B cell (primary cell): ENCODE data around the gene ERLIN1. TPM values are rescaled to one million over a fixed set of nuclear protein-coding genes. Genes with fewer than 3 reads are reported as not detected.

Source experiments
- ATAC-seq: fragments of 200-7000 bp; cut with Tn5 transposase; one replicate; pipeline ENCODE4 v1.10.0; 2021; ENCODE audit warnings: low read depth, mild to moderate bottlenecking, moderate number of reproducible peaks, moderate library complexity
- CTCF ChIA-PET: fragments of 350-600 bp; sonication (Branson Sonifier 250); formaldehyde crosslinking; loops from one replicate; lab custom pipeline; 2021; ENCODE audit warnings: antibody characterized with exemption, inconsistent platforms; lab: Charles Lee
- POLR2A ChIA-PET: fragments of 350-600 bp; sonication (Branson Sonifier 250); formaldehyde crosslinking; loops from one replicate; lab custom pipeline; 2021; ENCODE audit warnings: antibody characterized with exemption; lab: Charles Lee
- DNase-seq: peaks from one replicate; pipeline ENCODE4 v3.0.0; 2013
- H2AFZ ChIP-seq: 2 replicates; pipeline ENCODE4 v1.6.1; 2012; ENCODE audit warnings: mild to moderate bottlenecking, low read depth, low read length; ENCODE audit not compliant: insufficient read depth, poor library complexity, severe bottlenecking
- H3K27ac ChIP-seq, 2 donors: 1 replicate in 1 of 2; 2 replicates in 1 of 2; pipeline ENCODE4 v1.5.1; 2012 to 2013; ENCODE audit warnings: low read length in 2 of 2, mild to moderate bottlenecking in 2 of 2, moderate library complexity in 1 of 2
- H3K27me3 ChIP-seq, 4 experiments: fragments of 200-600 bp in 1 of 4; sonication (generic) in 1 of 4; replicated peaks in 1 of 4; 1 replicate in 2 of 4; 2 replicates in 2 of 4; pipeline versions ENCODE4 v1.6.1 to v1.7.0; 2013 to 2016; ENCODE audit warnings: low read length in 3 of 4, mild to moderate bottlenecking in 2 of 4, mixed read lengths in 1 of 4, moderate library complexity in 1 of 4; ENCODE audit not compliant: insufficient read depth in 4 of 4, control insufficient read depth in 3 of 4; ENCODE audit errors: control extremely low read depth in 1 of 4
- H3K36me3 ChIP-seq, 2 experiments: replicated peaks in 1 of 2; 1 replicate in 1 of 2; 2 replicates in 1 of 2; pipeline versions ENCODE4 v1.6.1 to v1.7.1; 2013; ENCODE audit warnings: low read length in 1 of 2; ENCODE audit not compliant: insufficient read depth in 2 of 2, control insufficient read depth in 1 of 2; ENCODE audit errors: control extremely low read depth in 1 of 2, extremely low read depth in 1 of 2
- H3K4me1 ChIP-seq, 2 donors: fragments of 200-600 bp in 1 of 2; sonication (generic) in 1 of 2; 1 replicate in 1 of 2; 2 replicates in 1 of 2; pipeline versions ENCODE4 v1.5.1 to v1.6.1; 2013 to 2017; ENCODE audit warnings: low read length in 2 of 2; ENCODE audit not compliant: control insufficient read depth in 2 of 2, insufficient read depth in 2 of 2
- H3K4me2 ChIP-seq: replicated peaks from 2 replicates; pipeline ENCODE3; 2012; ENCODE audit warnings: mild to moderate bottlenecking, low read depth, low read length; ENCODE audit not compliant: poor library complexity, severe bottlenecking
- H3K4me3 ChIP-seq, 5 experiments: fragments of 200-600 bp in 1 of 5; sonication (generic) in 1 of 5; 1 replicate in 3 of 5; 2 replicates in 2 of 5; pipeline versions ENCODE4 v1.5.1 to v1.7.0; 2011 to 2016; ENCODE audit warnings: low read length in 4 of 5, mild to moderate bottlenecking in 4 of 5, low read depth in 2 of 5, control low read depth in 1 of 5, moderate library complexity in 1 of 5; ENCODE audit not compliant: insufficient read depth in 1 of 5; ENCODE audit errors: control extremely low read depth in 1 of 5, extremely low read depth in 1 of 5
- H3K79me2 ChIP-seq: fragments of 200-600 bp; sonication (generic); one replicate; pipeline ENCODE4 v1.6.0; 2016; ENCODE audit warnings: low read length; ENCODE audit not compliant: control insufficient read depth, insufficient read depth
- H3K9ac ChIP-seq: fragments of 200-600 bp; sonication (generic); 2 replicates; pipeline ENCODE4 v1.6.1; 2017; ENCODE audit warnings: mild to moderate bottlenecking, low read length, moderate library complexity
- H3K9me3 ChIP-seq, 3 donors: one replicate each; pipeline versions ENCODE4 v1.6.1 to v1.7.1; 2013; ENCODE audit warnings: low read length in 2 of 3; ENCODE audit not compliant: control insufficient read depth in 2 of 3, insufficient read depth in 1 of 3; ENCODE audit errors: control extremely low read depth in 1 of 3
- H4K20me1 ChIP-seq: 2 replicates; pipeline ENCODE4 v1.6.0; 2012; ENCODE audit warnings: mild to moderate bottlenecking, low read length; ENCODE audit not compliant: insufficient read depth, control insufficient read depth, poor library complexity, severe bottlenecking
- H3K27ac Mint-ChIP-seq: one replicate; pipeline ENCODE4 v1.8.0; 2021; ENCODE audit warnings: mixed read lengths
- H3K27me3 Mint-ChIP-seq: one replicate; pipeline ENCODE4 v1.8.0; 2021; ENCODE audit warnings: mixed read lengths
- H3K4me1 Mint-ChIP-seq: one replicate; pipeline ENCODE4 v1.8.0; 2021; ENCODE audit warnings: mixed read lengths
- H3K4me3 Mint-ChIP-seq: one replicate; pipeline ENCODE4 v1.8.0; 2021; ENCODE audit warnings: mixed read lengths
- H3K9me3 Mint-ChIP-seq: one replicate; pipeline ENCODE4 v1.8.0; 2022; ENCODE audit warnings: mixed read lengths; ENCODE audit not compliant: insufficient read depth
- CTCF ChIP-seq: fragments of 200-600 bp; IDR thresholded peaks from one replicate; pipeline ENCODE4 v1.8.0; 2022; ENCODE audit warnings: antibody characterized with exemption, mild to moderate bottlenecking
- EZH2 ChIP-seq: IDR thresholded peaks from 2 replicates; pipeline ENCODE4 v1.6.1; 2012; ENCODE audit warnings: borderline replicate concordance, low read depth, mild to moderate bottlenecking, moderate library complexity, low read length; ENCODE audit not compliant: insufficient read depth, poor library complexity, severe bottlenecking
- WGBS: methylation state at CpG from one replicate; pipeline ENCODE4 v1.1.5; 2013; ENCODE audit warnings: missing lambda C conversion rate; ENCODE audit not compliant: insufficient coverage; 5-methylcytosine and 5-hydroxymethylcytosine counted together
- intact Hi-C: fragments of 100-400 bp; cut with micrococcal nuclease; formaldehyde crosslinking; loops from one replicate; pipeline ENCODE4 v1.10.0; 2022
- polyA plus RNA-seq: library from polyadenylated mRNA; depleted of rRNA; stranded (reverse); fragments of >200 nt; gene quantifications from 2 replicates; pipeline ENCODE4 v1.2.3, GENCODE V29; 2012
- total RNA-seq, 2 donors: library from RNA; stranded (reverse); fragments of 120-200 nt in 1 of 2; gene quantifications; 1 replicate in 1 of 2; 2 replicates in 1 of 2; pipeline versions ENCODE4 v1.2.3 to v1.2.4, GENCODE V29; 2013 to 2022

ERLIN1 gene
- total and polyA plus RNA-seq, 2 donors (not counting 1 experiment from before 2014, with no cell fraction given) = 4.3 to 9.0 TPM

GRCh38 chr10:100204370-100204769 is 18.5 kb upstream of the ERLIN1 start:
- no CpG with 5 or more reads among the region's 2 CpGs for WGBS
- no peak overlapping the region for H3K27ac ChIP-seq
- no peak overlapping the region for H3K4me3 ChIP-seq
- POLR2A ChIA-PET = no interaction called here
- no peaks in the 10 kb centered on the region for H4K20me1 ChIP-seq
- H3K9ac ChIP-seq = no peak overlapping the region
- Mint-ChIP-seq H3K27me3 (no peaks in the 10 kb centered on the region), H3K9me3 (no peaks in the 10 kb centered on the region), H3K4me3 (no peak overlapping the region), H3K27ac (no peak overlapping the region), H3K4me1 (no peaks in the 10 kb centered on the region)
- TF ChIP-seq EZH2 = no peak
- no peak for TF ChIP-seq CTCF
- no peaks in the 10 kb centered on the region for H3K9me3 ChIP-seq
- H3K36me3 ChIP-seq = peaks cover 5 to 60% of the 10 kb centered on the region in 2 experiments
- no peaks in the 10 kb centered on the region for H3K4me1 ChIP-seq
- intact Hi-C loops = no loop called here
- no peak overlapping the region for H2AFZ ChIP-seq
- no peak for ATAC-seq
- DNase-seq = no peak
- CTCF ChIA-PET = interaction anchor here (0.6 kb wide), 1 partner anchor 110 kb away, joined by 3 read pairs; no protein-coding TSS in a partner anchor
- H3K79me2 ChIP-seq = no peaks in the 10 kb centered on the region
- H3K27me3 ChIP-seq = no peaks in the 10 kb centered on the region
- H3K4me2 ChIP-seq = no peak overlapping the region

- no peak overlapping the region for H3K4me3 Mint-ChIP-seq
- H3K36me3 ChIP-seq = peaks cover 5 to 55% of the 10 kb centered on the region in 2 experiments
- DNase-seq = no peak
- no peaks in the 10 kb centered on the region for H3K9me3 ChIP-seq
- TF ChIP-seq EZH2 (no peak), CTCF (no peak)
- H3K27me3 ChIP-seq = no peaks in the 10 kb centered on the region
- ChIA-PET POLR2A (no interaction called here), CTCF (no interaction called here)
- H3K27me3 Mint-ChIP-seq = no peaks in the 10 kb centered on the region
- H3K4me2 ChIP-seq = no peak overlapping the region
- no peak overlapping the region for H3K27ac Mint-ChIP-seq
- no peaks in the 10 kb centered on the region for H3K79me2 ChIP-seq
- intact Hi-C loops = no loop called here
- no peak overlapping the region for H3K4me3 ChIP-seq
- no peak overlapping the region for H3K27ac ChIP-seq
- ATAC-seq = no peak
- no peaks in the 10 kb centered on the region for H3K4me1 Mint-ChIP-seq
- no peaks in the 10 kb centered on the region for H3K4me1 ChIP-seq
- 100% methylated on average over 1 of the region's 2 CpGs for WGBS
- no peaks in the 10 kb centered on the region for H4K20me1 ChIP-seq
- no peak overlapping the region for H2AFZ ChIP-seq
- H3K9me3 Mint-ChIP-seq = no peaks in the 10 kb centered on the region
- H3K9ac ChIP-seq = no peak overlapping the region
Measured at GRCh38 chr10:100201549-100201948, 15.7 kb upstream of the ERLIN1 start.
